HUES64 (cell line): ENCODE data around the gene GLDC.
"Not testable (repeated sequence)": the region's sequence is repeated elsewhere in the genome, so short reads cannot be mapped to it uniquely, and the experiment has no call there.

Experiments
- H3K27ac ChIP-seq: 2 replicates; pipeline ENCODE4 v1.7.0; 2013; ENCODE audit warnings: low read depth, low read length, inconsistent platforms
- H3K27me3 ChIP-seq: 2 replicates; pipeline ENCODE4 v1.6.1; 2013; ENCODE audit warnings: mild to moderate bottlenecking, low read length; ENCODE audit not compliant: insufficient read depth
- H3K36me3 ChIP-seq: 2 replicates; pipeline ENCODE4 v1.6.1; 2013; ENCODE audit warnings: mild to moderate bottlenecking, low read length; ENCODE audit not compliant: insufficient read depth
- H3K4me1 ChIP-seq: 2 replicates; pipeline ENCODE4 v1.6.1; 2013; ENCODE audit warnings: mild to moderate bottlenecking, low read length, moderate library complexity; ENCODE audit not compliant: insufficient read depth
- H3K4me3 ChIP-seq: 2 replicates; pipeline ENCODE4 v1.5.1; 2013; ENCODE audit warnings: mild to moderate bottlenecking, low read length, moderate library complexity
- H3K9ac ChIP-seq: 2 replicates; pipeline ENCODE4 v1.6.1; 2013; ENCODE audit warnings: mild to moderate bottlenecking, low read depth, low read length
- H3K9me3 ChIP-seq: 2 replicates; pipeline ENCODE4 v1.6.1; 2013; ENCODE audit warnings: low read depth, low read length; ENCODE audit not compliant: insufficient read depth
- WGBS: fragments of 150-250, 120-280 bp; methylation state at CpG from one replicate; pipeline ENCODE4 v1.1.7; 2013; ENCODE audit warnings: missing lambda C conversion rate; 5-methylcytosine and 5-hydroxymethylcytosine counted together

The GLDC gene

GRCh38 chr9:6640268-6641051 is 5.1 kb downstream of the GLDC start:
- Histone ChIP-seq H3K27me3 (peaks cover 12% of the 10 kb centered on the region), H3K27ac (no peak overlapping the region), H3K9me3 (no peaks in the 10 kb centered on the region), H3K4me1 (peaks cover 11% of the 10 kb centered on the region; the same call in 1 of the 2 replicates), H3K4me3 (no peak overlapping the region), H3K9ac (no peak overlapping the region), H3K36me3 (peaks cover 18% of the 10 kb centered on the region; the same call in 1 of the 2 replicates)
- 82% methylated on average over 9 of the region's 9 CpGs for WGBS

DNA sequence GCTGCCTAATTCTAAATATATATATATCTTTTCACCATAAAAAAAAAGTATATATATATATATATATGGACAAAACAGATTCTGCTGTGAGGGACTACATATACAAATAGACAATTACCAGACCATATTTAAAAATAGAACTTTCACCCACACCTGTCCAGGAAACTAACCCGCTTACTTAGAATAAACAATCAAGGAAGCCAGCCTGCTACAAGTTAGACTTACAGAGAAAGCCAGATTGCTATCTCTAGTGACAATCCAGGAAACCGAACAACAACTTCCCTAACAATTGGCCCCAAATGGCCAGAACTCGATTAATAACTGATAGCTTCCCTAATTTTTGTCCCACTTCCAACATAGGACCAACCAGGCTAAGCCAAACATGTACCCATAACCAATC is 5.9 kb downstream of the GLDC start:
- Histone ChIP-seq H3K9ac (no peak overlapping the region), H3K4me3 (no peak overlapping the region), H3K27me3 (peaks cover 8% of the 10 kb centered on the region), H3K4me1 (peaks cover 11% of the 10 kb centered on the region; the same call in 1 of the 2 replicates), H3K9me3 (no peaks in the 10 kb centered on the region), H3K36me3 (peaks cover 23% of the 10 kb centered on the region), H3K27ac (no peak overlapping the region)
- WGBS, result 96% methylated on average over 3 of the region's 3 CpGs

DNA sequence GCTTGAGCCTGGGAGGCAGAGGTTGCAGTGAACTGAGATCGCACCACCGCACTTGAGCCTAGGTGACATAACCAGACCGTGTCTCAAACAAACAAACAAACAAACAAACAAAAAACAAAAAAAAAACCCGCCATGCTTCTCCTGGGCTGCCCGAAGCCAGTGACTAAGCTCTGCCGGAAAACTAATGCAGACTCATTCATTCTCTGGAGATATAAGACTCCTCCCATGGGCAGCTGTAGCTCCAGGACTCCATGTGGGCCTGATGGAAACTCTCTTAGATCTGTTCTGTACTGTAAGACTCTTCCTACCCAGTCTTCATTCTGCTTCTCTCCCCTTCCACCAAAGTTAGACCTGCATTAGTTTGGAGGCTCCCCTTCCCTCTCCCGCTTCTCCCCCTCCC is 11.1 kb downstream of the GLDC start:
- Histone ChIP-seq H3K36me3 (peaks cover 6% of the 10 kb centered on the region; the same call in 1 of the 2 replicates), H3K27me3 (no peaks in the 10 kb centered on the region), H3K9me3 (no peaks in the 10 kb centered on the region), H3K4me1 (peaks cover 13% of the 10 kb centered on the region; the same call in 1 of the 2 replicates), H3K9ac (no peak overlapping the region), H3K4me3 (no peak overlapping the region), H3K27ac (no peak overlapping the region)
- WGBS, result 95% methylated on average over 7 of the region's 7 CpGs

DNA sequence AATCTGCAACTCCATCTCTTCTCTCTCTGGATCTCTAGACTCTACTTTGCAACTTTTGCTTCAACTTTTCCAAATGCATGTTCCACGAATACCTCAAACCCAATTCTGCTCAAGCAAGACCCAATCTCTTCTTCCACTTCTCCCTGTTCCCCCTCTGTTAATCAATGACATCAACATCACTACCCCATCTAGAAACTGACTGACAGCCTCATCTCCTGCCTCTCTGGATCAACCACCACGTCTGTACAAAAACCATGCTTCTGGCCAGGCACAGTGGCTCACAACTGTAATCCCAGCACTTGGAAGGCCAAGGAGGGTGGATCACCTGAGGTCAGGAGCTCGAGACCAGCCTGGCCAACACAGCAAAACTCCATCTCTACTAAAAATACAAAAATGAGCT is 12.2 kb downstream of the GLDC start:
- Histone ChIP-seq H3K27me3 (no peaks in the 10 kb centered on the region), H3K27ac (no peak overlapping the region), H3K4me3 (no peak overlapping the region), H3K36me3 (peaks cover 6% of the 10 kb centered on the region; the same call in 1 of the 2 replicates), H3K9ac (no peak overlapping the region), H3K4me1 (peaks cover 13% of the 10 kb centered on the region; the same call in 1 of the 2 replicates), H3K9me3 (no peaks in the 10 kb centered on the region)
- WGBS, result 75% methylated on average over 3 of the region's 3 CpGs

DNA sequence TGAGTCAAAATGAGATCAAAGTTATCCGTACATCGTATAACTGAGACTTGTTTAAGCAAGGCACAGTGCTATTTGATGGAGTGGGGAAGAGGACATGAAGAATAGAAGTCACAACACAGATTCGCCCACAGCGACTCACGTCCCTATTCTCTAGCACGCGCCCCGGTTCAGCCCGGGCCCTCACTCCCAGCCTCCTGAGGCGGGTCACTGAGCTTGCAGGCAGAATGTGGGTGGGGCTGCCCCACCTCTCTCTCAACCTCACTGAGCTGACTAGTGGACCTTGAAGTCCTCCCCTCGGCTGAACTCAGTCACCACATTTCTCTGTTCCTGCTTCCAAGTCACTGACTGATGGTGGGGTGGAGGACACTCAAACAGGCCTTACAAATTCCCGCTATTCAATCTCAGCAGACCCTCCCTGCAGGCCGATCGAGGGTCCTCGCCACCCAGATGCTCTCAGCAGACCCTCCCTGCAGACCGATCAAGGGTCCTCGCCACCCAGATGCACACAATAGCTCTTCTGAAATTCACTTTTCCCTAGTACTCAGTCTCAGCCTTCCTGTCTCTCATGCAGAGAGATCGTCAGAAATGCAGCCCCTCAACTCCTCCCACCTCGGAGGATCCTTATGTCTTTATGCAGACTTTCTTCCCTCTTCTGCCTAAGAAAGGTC is 12.9 kb downstream of the GLDC start:
- Histone ChIP-seq H3K4me1 (peaks cover 16% of the 10 kb centered on the region; the same call in 1 of the 2 replicates), H3K4me3 (no peak overlapping the region), H3K36me3 (peaks cover 6% of the 10 kb centered on the region; the same call in 1 of the 2 replicates), H3K9me3 (no peaks in the 10 kb centered on the region), H3K9ac (no peak overlapping the region), H3K27ac (no peak overlapping the region; the same call in 1 of the 2 replicates), H3K27me3 (no peaks in the 10 kb centered on the region)
- 46% methylated on average over 18 of the region's 19 CpGs for WGBS

DNA sequence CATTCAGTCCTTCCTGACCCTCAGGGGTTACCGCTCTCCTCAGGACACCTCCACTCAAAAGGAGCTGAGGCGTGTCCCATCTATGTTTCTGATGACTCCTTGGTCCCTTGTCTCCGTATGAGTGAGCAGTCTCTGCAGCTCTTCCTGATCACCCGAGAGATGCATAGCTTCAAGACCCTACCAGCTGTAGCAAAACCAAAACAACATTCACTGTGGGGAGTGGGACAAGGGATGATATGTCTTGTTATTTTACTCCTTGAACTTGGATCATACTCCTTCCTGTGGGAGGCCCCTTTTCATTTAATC is 14.4 kb downstream of the GLDC start:
- Histone ChIP-seq H3K36me3 (peaks cover 6% of the 10 kb centered on the region; the same call in 1 of the 2 replicates), H3K4me3 (no peak overlapping the region), H3K4me1 (peaks cover 22% of the 10 kb centered on the region), H3K9ac (no peak overlapping the region), H3K27me3 (no peaks in the 10 kb centered on the region), H3K9me3 (no peaks in the 10 kb centered on the region), H3K27ac (no peak overlapping the region)
- WGBS, result 77% methylated on average over 4 of the region's 4 CpGs

DNA sequence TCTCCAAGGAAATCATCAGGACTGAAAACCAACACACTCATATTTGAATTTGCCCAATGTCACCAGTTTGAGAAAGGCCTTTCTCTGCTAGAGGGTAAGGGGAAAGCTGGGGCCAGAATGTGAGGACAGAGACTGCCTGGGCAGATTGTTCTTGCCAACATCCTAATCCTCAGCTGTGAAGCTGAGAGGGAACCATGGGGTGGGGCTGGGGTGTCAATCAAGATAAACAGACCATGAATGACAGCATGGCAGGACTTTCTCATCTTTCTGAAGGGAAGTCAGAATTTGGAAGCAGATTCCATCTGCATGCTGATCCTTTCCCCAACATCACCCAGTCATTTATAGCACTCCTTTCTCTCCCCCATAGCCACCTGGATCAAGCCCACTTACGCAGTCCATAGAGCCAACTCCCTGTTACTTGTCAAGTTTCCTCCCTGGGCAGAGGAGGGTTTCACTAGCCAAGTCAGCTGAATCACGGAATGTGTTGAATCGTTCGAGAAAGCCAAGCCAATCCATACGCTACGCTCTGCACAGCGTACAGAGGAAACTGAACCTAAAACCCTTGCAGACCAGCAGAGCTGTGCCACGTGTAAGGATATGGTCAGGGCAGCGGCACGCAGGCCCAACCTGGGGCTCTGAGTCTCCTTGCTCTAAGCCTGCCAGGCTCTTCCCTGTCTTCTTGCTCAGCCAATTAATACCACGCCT is 14.9 kb downstream of the GLDC start:
- 90% methylated on average over 11 of the region's 11 CpGs for WGBS
- H3K4me1 ChIP-seq, result peaks cover 27% of the 10 kb centered on the region
- no peaks in the 10 kb centered on the region for H3K27me3 ChIP-seq
- no peak overlapping the region for H3K9ac ChIP-seq
- H3K9me3 ChIP-seq, result no peaks in the 10 kb centered on the region
- peaks cover 6% of the 10 kb centered on the region; the same call in 1 of the 2 replicates for H3K36me3 ChIP-seq
- H3K27ac ChIP-seq, result no peak overlapping the region
- no peak overlapping the region for H3K4me3 ChIP-seq

DNA sequence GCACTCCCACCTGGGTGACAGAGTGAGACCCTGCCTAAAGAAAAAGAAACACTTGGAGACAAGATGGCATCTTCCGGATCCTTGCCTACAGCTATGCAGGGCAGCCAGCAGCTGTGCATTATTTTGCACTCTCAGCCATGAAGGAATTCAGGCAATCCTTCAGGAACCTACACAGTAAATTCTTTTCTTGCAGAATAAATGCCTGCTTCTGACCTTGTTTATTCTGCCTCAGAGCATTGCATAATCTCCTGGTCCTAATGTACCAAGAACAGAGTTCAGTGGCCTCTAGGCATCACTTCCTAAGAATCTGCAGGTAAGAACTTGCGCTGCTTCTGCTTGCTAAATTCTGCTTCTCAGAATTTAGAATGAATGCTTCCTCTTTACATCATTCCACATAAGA is 16.8 kb downstream of the GLDC start:
- peaks cover 7% of the 10 kb centered on the region for H3K36me3 ChIP-seq
- 0 out of 2 replicates have a peak, but pooled peaks cover 2% of the 10 kb centered on the region for H3K9me3 ChIP-seq
- H3K9ac ChIP-seq, result no peak overlapping the region
- H3K4me1 ChIP-seq, result peaks cover 29% of the 10 kb centered on the region
- no peak overlapping the region for H3K4me3 ChIP-seq
- no peaks in the 10 kb centered on the region for H3K27me3 ChIP-seq
- 95% methylated on average over 2 of the region's 2 CpGs for WGBS
- H3K27ac ChIP-seq, result no peak overlapping the region

DNA sequence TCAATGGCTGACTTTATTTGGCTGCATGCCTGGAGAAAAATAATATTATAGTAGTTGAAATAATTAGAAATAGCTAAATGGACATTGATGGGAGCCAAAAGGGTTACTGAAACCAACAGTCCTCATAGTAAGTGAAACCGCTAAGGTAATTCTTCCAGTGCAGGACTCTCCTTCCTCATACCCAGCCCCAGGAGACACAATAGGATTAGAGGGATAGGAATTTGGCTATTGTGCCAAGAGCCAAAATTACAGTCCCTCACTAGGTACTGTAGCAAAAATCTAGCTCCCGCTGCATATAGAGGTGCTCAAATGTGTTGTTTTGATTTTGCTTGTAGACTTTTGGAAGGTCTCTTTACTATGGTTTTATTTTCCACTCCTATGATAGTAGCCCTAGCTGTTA is 20.2 kb downstream of the GLDC start:
- H3K9me3 ChIP-seq, result peaks cover 9% of the 10 kb centered on the region; the same call in 1 of the 2 replicates
- H3K27me3 ChIP-seq, result no peaks in the 10 kb centered on the region
- H3K4me1 ChIP-seq, result peaks cover 16% of the 10 kb centered on the region
- H3K4me3 ChIP-seq, result no peak overlapping the region
- 89% methylated on average over 1 of the region's 2 CpGs for WGBS
- peaks cover 8% of the 10 kb centered on the region for H3K36me3 ChIP-seq
- H3K27ac ChIP-seq, result no peak overlapping the region
- no peak overlapping the region for H3K9ac ChIP-seq

GRCh38 chr9:6622784-6623183 is 22.7 kb downstream of the GLDC start:
- H3K27me3 ChIP-seq, H3K4me3 ChIP-seq, H3K9me3 ChIP-seq, H3K9ac ChIP-seq, H3K27ac ChIP-seq: not testable (repeated sequence)
- Histone ChIP-seq H3K36me3 (peaks cover 26% of the 10 kb centered on the region), H3K4me1 (peaks cover 16% of the 10 kb centered on the region)
- 96% methylated on average over 22 of the region's 29 CpGs for WGBS

- Histone ChIP-seq H3K36me3 (peaks cover 46% of the 10 kb centered on the region), H3K27ac (no peak overlapping the region), H3K9ac (no peak overlapping the region), H3K4me1 (peaks cover 15% of the 10 kb centered on the region), H3K27me3 (no peaks in the 10 kb centered on the region), H3K9me3 (peaks cover 9% of the 10 kb centered on the region; the same call in 1 of the 2 replicates), H3K4me3 (no peak overlapping the region)
- WGBS, result 96% methylated on average over 5 of the region's 5 CpGs
Measured at GRCh38 chr9:6620796-6621195, 24.7 kb downstream of the GLDC start.
